WTC11 (cell line): Measurements from ENCODE around the gene SPTBN4. TPM values are rescaled to one million over a fixed set of nuclear protein-coding genes. Genes with fewer than 3 reads are reported as not detected.

Experiments
- ATAC-seq: fragments of 200-7000 bp; cut with Tn5 transposase; 2 replicates; pipeline ENCODE4 v1.10.0; 2021; ENCODE audit warnings: mild to moderate bottlenecking, moderate library complexity
- CTCF ChIA-PET: fragments of 300-600 bp; sonication (Branson Sonifier 250); formaldehyde crosslinking; loops from one replicate; lab custom pipeline; 2021; ENCODE audit warnings: antibody characterized with exemption; lab: Charles Lee
- POLR2A ChIA-PET: fragments of 350-600 bp; sonication (Branson Sonifier 250); formaldehyde crosslinking; loops from one replicate; lab custom pipeline; 2021; ENCODE audit warnings: antibody characterized with exemption; lab: Charles Lee
- DNase-seq: peaks from one replicate; pipeline ENCODE4 v3.0.0; 2021; ENCODE audit warnings: low spot score
- H3K27ac Mint-ChIP-seq: 2 replicates; pipeline ENCODE4 v1.8.0; 2021; ENCODE audit warnings: mixed read lengths
- H3K27me3 Mint-ChIP-seq: 2 replicates; pipeline ENCODE4 v1.8.0; 2021; ENCODE audit warnings: low read depth, mild to moderate bottlenecking, moderate library complexity, mixed read lengths
- H3K36me3 Mint-ChIP-seq: 2 replicates; pipeline ENCODE4 v1.8.0; 2021; ENCODE audit warnings: mixed read lengths
- H3K4me1 Mint-ChIP-seq: 2 replicates; pipeline ENCODE4 v1.8.0; 2022; ENCODE audit warnings: mixed read lengths
- H3K4me3 Mint-ChIP-seq: 2 replicates; pipeline ENCODE4 v1.8.0; 2021; ENCODE audit warnings: mild to moderate bottlenecking, moderate library complexity, mixed read lengths
- H3K9me3 Mint-ChIP-seq: 2 replicates; pipeline ENCODE4 v1.8.0; 2021; ENCODE audit warnings: mixed read lengths
- ESRRA ChIP-seq: sonication (generic); formaldehyde crosslinking; IDR thresholded peaks from 2 replicates; pipeline ENCODE4 v1.8.1; 2022; ENCODE audit warnings: mild to moderate bottlenecking, missing genetic modification reagents, borderline replicate concordance
- ETV6 ChIP-seq: sonication (generic); formaldehyde crosslinking; IDR thresholded peaks from 2 replicates; pipeline ENCODE4 v1.8.1; 2022; ENCODE audit warnings: mild to moderate bottlenecking, missing genetic modification reagents
- FOXP1 ChIP-seq: sonication (generic); formaldehyde crosslinking; IDR thresholded peaks from 2 replicates; pipeline ENCODE4 v1.8.0; 2022; ENCODE audit warnings: missing genetic modification reagents, mild to moderate bottlenecking, moderate library complexity, borderline replicate concordance
- IRF2 ChIP-seq: sonication (generic); formaldehyde crosslinking; IDR thresholded peaks from 2 replicates; pipeline ENCODE4 v1.8.0; 2022; ENCODE audit warnings: low read depth, missing genetic modification reagents, borderline replicate concordance
- JUN ChIP-seq: sonication (generic); formaldehyde crosslinking; IDR thresholded peaks from 2 replicates; pipeline ENCODE4 v1.8.0; 2023; ENCODE audit warnings: mild to moderate bottlenecking, missing genetic modification reagents
- MXD4 ChIP-seq: fragments of 250-450 bp; sonication (Bioruptor Pico); IDR thresholded peaks from 2 replicates; pipeline ENCODE4 v1.8.0; 2021; ENCODE audit warnings: mild to moderate bottlenecking, moderate library complexity, borderline replicate concordance
- NR3C1 ChIP-seq: sonication (generic); formaldehyde crosslinking; conservative IDR thresholded peaks from 2 replicates; pipeline ENCODE4 v1.8.1; 2023; ENCODE audit warnings: low read depth, mild to moderate bottlenecking, missing genetic modification reagents
- SP1 ChIP-seq: sonication (generic); formaldehyde crosslinking; conservative IDR thresholded peaks from 2 replicates; pipeline ENCODE4 v1.8.1; 2022; ENCODE audit warnings: missing genetic modification reagents
- total RNA-seq: library from RNA; stranded (reverse); gene quantifications from 3 replicates; pipeline ENCODE4 v1.2.3, GENCODE V29; 2021
- TF ChIP-seq, protein P1 (sequence below): sonication (generic); formaldehyde crosslinking; IDR thresholded peaks from 2 replicates; pipeline ENCODE4 v1.8.0; 2023; ENCODE audit warnings: mild to moderate bottlenecking, missing genetic modification reagents
- TF ChIP-seq, protein P2 (sequence below): fragments of 200-600 bp; IDR thresholded peaks from 2 replicates; pipeline ENCODE4 v1.8.0; 2022; ENCODE audit warnings: antibody characterized with exemption
- TF ChIP-seq, protein P3 (sequence below): sonication (generic); formaldehyde crosslinking; IDR thresholded peaks from 2 replicates; pipeline ENCODE4 v1.8.1; 2023; ENCODE audit warnings: mild to moderate bottlenecking, moderate library complexity, missing genetic modification reagents
- TF ChIP-seq, protein P4 (sequence below): sonication (generic); formaldehyde crosslinking; IDR thresholded peaks from 2 replicates; pipeline ENCODE4 v1.8.1; 2022; ENCODE audit warnings: mild to moderate bottlenecking, moderate library complexity, missing genetic modification reagents

SPTBN4 gene
- total RNA-seq, 1 experiment from 2014 or later, result 2.8 TPM

DNA sequence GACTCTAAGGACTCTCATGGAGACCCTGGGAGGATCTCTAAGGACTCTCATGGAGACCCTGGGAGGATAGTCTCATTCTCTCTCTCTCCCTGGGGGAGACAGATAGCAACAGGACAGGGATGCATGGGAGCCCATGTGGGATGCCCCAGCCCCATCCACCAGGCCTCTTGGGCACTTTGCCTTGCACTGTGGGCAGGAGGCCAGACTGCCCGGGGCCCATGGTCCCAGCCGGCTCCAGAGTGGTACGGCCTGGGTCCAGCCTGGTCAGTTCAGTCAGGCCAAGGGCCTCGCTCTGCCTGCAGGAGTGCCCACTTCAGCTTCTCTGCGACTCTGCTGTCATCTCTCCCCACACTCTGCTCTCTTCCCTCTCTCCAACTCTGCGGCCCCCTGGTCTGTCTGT is 61.3 kb downstream of the SPTBN4 start (continued):
- TF ChIP-seq, protein P1, sequence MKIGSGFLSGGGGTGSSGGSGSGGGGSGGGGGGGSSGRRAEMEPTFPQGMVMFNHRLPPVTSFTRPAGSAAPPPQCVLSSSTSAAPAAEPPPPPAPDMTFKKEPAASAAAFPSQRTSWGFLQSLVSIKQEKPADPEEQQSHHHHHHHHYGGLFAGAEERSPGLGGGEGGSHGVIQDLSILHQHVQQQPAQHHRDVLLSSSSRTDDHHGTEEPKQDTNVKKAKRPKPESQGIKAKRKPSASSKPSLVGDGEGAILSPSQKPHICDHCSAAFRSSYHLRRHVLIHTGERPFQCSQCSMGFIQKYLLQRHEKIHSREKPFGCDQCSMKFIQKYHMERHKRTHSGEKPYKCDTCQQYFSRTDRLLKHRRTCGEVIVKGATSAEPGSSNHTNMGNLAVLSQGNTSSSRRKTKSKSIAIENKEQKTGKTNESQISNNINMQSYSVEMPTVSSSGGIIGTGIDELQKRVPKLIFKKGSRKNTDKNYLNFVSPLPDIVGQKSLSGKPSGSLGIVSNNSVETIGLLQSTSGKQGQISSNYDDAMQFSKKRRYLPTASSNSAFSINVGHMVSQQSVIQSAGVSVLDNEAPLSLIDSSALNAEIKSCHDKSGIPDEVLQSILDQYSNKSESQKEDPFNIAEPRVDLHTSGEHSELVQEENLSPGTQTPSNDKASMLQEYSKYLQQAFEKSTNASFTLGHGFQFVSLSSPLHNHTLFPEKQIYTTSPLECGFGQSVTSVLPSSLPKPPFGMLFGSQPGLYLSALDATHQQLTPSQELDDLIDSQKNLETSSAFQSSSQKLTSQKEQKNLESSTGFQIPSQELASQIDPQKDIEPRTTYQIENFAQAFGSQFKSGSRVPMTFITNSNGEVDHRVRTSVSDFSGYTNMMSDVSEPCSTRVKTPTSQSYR (CRISPR knock-in tag), result no peak
- TF ChIP-seq NR3C1 (no peak), ESRRA (no peak)

DNA sequence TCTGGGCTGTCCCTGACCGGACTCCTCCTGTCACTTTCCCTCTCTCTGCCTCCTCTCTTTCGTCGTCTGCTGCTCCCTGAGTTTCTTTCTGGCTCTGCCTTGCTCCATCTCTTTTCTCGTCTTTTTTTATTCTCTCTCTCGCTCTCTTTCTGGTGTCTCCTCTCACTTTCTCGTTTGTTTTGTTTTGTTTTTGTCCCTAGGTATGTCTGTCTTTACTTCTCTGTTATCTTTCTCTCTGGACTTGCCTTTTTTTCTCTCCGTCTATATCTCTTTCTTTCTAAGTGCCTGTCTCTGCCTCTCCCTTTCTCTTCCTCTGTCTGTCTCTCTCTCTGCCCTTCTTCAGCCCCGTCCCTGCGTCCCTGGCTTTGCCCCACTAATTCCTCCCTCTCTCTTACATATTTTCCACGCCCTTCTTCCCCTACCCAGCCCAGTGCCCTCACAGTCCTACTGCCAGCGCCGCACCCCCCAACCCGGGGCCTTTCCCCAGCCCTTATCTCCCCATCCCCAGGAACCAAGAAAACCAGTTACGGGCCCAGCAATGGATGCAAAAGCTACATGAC is 61.8 kb downstream of the SPTBN4 start:
- Mint-ChIP-seq H3K36me3 (no peaks in the 10 kb centered on the region), H3K4me1 (peaks cover 16% of the 10 kb centered on the region), H3K27ac (no peak overlapping the region), H3K4me3 (peak overlapping the region; percentile 46), H3K27me3 (peaks cover 37% of the 10 kb centered on the region), H3K9me3 (no peaks in the 10 kb centered on the region)
- ATAC-seq (no peak), DNase-seq (no peak)
- ChIA-PET CTCF (interaction anchor here (0.6 to 2.7 kb wide), 12 partner anchors 9 to 1336 kb away, joined by 3 to 25 read pairs (median 6); partner anchors contain the start of gene LTBP4), POLR2A (no interaction called here)
- TF ChIP-seq IRF2 (CRISPR knock-in tag), result no peak
- no peak for TF ChIP-seq FOXP1 (CRISPR knock-in tag)
- no peak for TF ChIP-seq MXD4

DNA sequence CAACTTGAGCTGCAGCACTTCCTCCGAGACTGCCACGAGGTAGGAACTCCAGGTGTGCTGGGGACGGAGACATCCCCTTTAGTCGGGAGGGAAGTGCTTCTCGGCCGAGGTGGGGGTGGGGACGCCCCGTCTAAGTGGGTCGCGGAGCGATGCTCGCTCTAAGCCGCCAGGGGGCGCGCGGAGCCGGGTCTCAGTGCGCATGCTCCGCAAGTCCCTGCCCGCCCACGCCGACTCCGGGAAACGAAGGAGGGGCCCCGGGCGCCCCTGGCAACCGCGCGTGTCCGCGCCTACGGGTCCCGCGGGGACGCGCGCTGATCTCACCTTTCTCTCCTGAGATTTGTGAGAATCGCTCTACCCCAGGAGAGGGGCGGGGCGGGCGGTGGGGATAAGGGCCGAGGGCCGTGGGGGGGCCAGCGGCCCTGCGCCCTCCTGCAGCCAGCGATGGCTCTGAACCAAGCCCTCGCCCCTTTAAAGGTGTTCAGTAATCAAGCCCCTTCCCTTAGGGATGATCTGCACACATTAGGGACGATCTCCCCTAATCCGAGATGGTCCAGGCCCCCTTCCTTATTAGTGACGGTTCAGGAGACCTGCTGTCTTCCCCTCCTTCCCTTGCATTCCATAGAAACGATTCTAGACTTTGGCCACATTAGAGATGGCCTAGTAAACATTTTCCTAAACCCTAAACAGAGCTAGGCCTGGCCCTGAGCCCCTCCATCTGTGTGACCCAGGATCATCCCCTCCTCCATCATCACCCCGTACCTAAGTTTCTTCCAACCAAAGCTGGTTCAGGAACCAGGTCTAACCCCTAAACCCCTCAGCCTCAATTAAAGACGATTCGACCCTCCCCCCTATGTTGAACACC is 62.5 kb downstream of the SPTBN4 start:
- peak; percentile 93 for DNase-seq
- H3K36me3 Mint-ChIP-seq, result no peaks in the 10 kb centered on the region
- CTCF ChIA-PET, result interaction anchor here (0.6 to 2.9 kb wide), 25 partner anchors 8 to 1335 kb away, joined by 3 to 25 read pairs (median 4); partner anchors contain the start of genes LTBP4 and PRX
- H3K4me3 Mint-ChIP-seq, result peak overlapping the region; percentile 67
- POLR2A ChIA-PET, result no interaction called here
- TF ChIP-seq SP1 (CRISPR knock-in tag), result 0 out of 2 replicates have a peak, but pooled peaks have one; percentile 50
- TF ChIP-seq, protein P2, sequence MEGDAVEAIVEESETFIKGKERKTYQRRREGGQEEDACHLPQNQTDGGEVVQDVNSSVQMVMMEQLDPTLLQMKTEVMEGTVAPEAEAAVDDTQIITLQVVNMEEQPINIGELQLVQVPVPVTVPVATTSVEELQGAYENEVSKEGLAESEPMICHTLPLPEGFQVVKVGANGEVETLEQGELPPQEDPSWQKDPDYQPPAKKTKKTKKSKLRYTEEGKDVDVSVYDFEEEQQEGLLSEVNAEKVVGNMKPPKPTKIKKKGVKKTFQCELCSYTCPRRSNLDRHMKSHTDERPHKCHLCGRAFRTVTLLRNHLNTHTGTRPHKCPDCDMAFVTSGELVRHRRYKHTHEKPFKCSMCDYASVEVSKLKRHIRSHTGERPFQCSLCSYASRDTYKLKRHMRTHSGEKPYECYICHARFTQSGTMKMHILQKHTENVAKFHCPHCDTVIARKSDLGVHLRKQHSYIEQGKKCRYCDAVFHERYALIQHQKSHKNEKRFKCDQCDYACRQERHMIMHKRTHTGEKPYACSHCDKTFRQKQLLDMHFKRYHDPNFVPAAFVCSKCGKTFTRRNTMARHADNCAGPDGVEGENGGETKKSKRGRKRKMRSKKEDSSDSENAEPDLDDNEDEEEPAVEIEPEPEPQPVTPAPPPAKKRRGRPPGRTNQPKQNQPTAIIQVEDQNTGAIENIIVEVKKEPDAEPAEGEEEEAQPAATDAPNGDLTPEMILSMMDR, result peak; percentile 99
- no peak for TF ChIP-seq JUN
- TF ChIP-seq, protein P3, sequence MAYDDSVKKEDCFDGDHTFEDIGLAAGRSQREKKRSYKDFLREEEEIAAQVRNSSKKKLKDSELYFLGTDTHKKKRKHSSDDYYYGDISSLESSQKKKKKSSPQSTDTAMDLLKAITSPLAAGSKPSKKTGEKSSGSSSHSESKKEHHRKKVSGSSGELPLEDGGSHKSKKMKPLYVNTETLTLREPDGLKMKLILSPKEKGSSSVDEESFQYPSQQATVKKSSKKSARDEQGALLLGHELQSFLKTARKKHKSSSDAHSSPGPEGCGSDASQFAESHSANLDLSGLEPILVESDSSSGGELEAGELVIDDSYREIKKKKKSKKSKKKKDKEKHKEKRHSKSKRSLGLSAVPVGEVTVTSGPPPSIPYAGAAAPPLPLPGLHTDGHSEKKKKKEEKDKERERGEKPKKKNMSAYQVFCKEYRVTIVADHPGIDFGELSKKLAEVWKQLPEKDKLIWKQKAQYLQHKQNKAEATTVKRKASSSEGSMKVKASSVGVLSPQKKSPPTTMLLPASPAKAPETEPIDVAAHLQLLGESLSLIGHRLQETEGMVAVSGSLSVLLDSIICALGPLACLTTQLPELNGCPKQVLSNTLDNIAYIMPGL, result 0 out of 2 replicates have a peak, but pooled peaks have one; percentile 29
- TF ChIP-seq, protein P4, sequence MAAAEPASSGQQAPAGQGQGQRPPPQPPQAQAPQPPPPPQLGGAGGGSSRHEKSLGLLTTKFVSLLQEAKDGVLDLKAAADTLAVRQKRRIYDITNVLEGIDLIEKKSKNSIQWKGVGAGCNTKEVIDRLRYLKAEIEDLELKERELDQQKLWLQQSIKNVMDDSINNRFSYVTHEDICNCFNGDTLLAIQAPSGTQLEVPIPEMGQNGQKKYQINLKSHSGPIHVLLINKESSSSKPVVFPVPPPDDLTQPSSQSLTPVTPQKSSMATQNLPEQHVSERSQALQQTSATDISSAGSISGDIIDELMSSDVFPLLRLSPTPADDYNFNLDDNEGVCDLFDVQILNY (CRISPR knock-in tag), result no peak
- TF ChIP-seq ETV6 (CRISPR knock-in tag), result peak; percentile 81
- H3K9me3 Mint-ChIP-seq, result peaks cover 5% of the 10 kb centered on the region
- H3K4me1 Mint-ChIP-seq, result peaks cover 16% of the 10 kb centered on the region
- H3K27me3 Mint-ChIP-seq, result peaks cover 41% of the 10 kb centered on the region
- ATAC-seq, result peak; percentile 57
- H3K27ac Mint-ChIP-seq, result peak overlapping the region; percentile 68; the same call in 1 of the 2 replicates
